Measurements from ENCODE around the gene H2AZ2. TPM values are rescaled to one million over a fixed set of nuclear protein-coding genes. Genes with fewer than 3 reads are reported as not detected.

Gene H2AZ2
- polyA plus RNA-seq, 1 experiment, result 100 TPM

DNA sequence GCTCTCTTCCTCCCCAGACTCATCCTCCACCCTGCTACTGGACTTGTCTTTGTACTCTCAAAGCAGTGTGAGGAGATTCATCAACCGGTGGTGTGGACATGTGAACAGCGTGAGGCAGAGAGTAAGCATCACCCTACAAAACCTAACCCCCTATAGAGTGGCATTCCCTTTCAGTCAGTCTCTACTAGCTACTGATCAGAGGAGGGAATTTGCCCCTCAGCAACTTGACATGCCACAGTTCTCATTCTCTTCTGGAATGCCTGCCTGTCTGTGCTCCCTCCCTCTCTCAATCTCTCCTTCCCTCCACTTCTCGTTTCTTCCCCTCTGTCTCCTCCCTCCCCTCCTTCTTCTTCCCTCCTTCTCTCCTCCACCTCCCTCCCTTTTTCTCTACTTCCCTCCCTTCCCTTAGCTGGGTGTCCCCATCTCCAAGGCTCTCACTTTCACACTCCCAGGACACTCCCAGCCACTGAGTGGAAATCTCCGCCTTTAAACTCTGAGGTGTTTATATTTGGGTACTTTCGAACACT is 24.6 kb downstream of the H2AZ2 start:
- DNase-seq (ENCODE audit: low read depth), result no peak
- Histone ChIP-seq H3K27me3 (ENCODE audit: control insufficient read depth, insufficient read depth, low read length) (no peaks in the 10 kb centered on the region), H3K36me3 (ENCODE audit: control insufficient read depth, insufficient read depth, low read length) (no peaks in the 10 kb centered on the region; the same call in 1 of the 2 replicates), H3K4me3 (ENCODE audit: low read depth, low read length) (no peak overlapping the region)
- ChIA-PET CTCF (interaction anchor here (1.1 to 1.4 kb wide), 2 partner anchors 32 to 235 kb away, joined by 3 to 4 read pairs; no protein-coding TSS in a partner anchor), POLR2A (no interaction called here)
- no peak for TF ChIP-seq CTCF (IDR thresholded peaks at IDR 0.05; ENCODE audit: insufficient read depth, low read depth, low read length)

DNA sequence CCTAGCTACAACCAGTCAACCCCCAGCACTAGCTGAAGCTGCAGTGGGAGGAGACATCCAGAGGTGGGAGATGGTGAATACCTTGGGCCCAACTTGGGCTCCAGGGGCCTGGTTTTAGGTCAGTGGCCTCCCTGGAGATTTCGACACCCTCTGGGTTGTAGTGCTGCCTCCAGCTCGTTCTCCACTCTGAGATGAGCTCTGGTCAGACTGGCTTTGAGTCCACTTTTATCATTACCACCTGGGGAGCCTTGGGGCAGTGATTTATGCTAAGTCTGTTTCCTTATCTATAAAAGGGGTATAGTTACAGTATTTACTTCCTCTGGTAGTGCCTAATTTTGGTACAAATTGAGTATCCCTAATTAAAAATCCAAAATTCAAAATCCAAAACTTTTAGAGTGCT is 28.6 kb downstream of the H2AZ2 start:
- no peaks in the 10 kb centered on the region for H3K27me3 ChIP-seq (ENCODE audit: control insufficient read depth, insufficient read depth, low read length)
- TF ChIP-seq CTCF (IDR thresholded peaks at IDR 0.05; ENCODE audit: insufficient read depth, low read depth, low read length), result no peak
- DNase-seq (ENCODE audit: low read depth), result no peak
- H3K36me3 ChIP-seq (ENCODE audit: control insufficient read depth, insufficient read depth, low read length), result no peaks in the 10 kb centered on the region
- H3K4me3 ChIP-seq (ENCODE audit: low read depth, low read length), result no peak overlapping the region
- CTCF ChIA-PET, result no interaction called here
- POLR2A ChIA-PET, result interaction anchor here (1.0 kb wide), 1 partner anchor 249 kb away, joined by 3 read pairs; no protein-coding TSS in a partner anchor

DNA sequence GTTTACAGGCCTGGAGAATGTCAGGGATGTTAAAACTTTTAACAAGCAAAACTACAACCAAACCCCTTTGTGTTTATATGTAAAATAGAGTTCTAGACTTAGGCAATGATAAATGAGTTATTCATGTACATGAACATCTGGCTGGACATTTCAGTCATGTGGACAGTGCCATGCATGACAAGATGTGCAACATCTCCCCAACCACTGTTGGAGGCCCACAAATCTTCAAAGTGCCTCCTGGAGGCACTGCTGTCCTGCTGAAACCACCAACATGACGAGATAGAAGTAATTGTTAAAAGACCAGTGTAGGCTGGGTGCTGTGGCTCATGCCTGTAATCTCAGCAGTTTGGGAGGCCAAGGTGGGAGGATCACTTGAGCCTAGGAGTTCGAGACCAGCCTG is 33.0 kb downstream of the H2AZ2 start:
- ChIA-PET CTCF (no interaction called here), POLR2A (no interaction called here)
- no peaks in the 10 kb centered on the region for H3K36me3 ChIP-seq (ENCODE audit: control insufficient read depth, insufficient read depth, low read length)
- DNase-seq (ENCODE audit: low read depth), result no peak
- no peak overlapping the region for H3K4me3 ChIP-seq (ENCODE audit: low read depth, low read length)
- no peaks in the 10 kb centered on the region for H3K27me3 ChIP-seq (ENCODE audit: control insufficient read depth, insufficient read depth, low read length)
- no peak for TF ChIP-seq CTCF (IDR thresholded peaks at IDR 0.05; ENCODE audit: insufficient read depth, low read depth, low read length)

DNA sequence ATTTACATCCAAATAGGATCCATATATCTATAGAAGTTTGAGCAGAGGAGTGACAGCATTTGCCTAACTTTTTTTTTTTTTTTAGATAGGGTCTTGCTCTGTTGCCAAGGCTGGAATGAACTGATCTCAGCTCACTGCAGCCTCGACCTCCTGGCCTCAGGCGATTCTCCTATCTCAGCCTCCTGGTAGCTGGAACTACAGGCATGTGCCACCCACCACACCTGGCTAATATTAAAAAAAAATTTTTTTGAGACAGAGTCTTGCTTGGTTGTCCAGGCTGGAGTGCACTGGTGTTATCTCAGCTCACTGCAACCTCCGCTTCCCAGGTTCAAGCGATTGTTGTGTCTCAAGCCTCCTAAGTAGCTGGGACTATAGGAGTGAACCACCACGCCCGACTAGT is 36.3 kb downstream of the H2AZ2 start:
- H3K36me3 ChIP-seq (ENCODE audit: control insufficient read depth, insufficient read depth, low read length), result no peaks in the 10 kb centered on the region
- no peak for DNase-seq (ENCODE audit: low read depth)
- no peak for TF ChIP-seq CTCF (IDR thresholded peaks at IDR 0.05; ENCODE audit: insufficient read depth, low read depth, low read length)
- H3K4me3 ChIP-seq (ENCODE audit: low read depth, low read length), result no peak overlapping the region
- H3K27me3 ChIP-seq (ENCODE audit: control insufficient read depth, insufficient read depth, low read length), result no peaks in the 10 kb centered on the region
- POLR2A ChIA-PET, result no interaction called here
- CTCF ChIA-PET, result interaction anchor here (0.8 kb wide), 1 partner anchor 30 kb away, joined by 3 read pairs; no protein-coding TSS in a partner anchor

- ChIA-PET POLR2A (no interaction called here), CTCF (no interaction called here)
- no peaks in the 10 kb centered on the region for H3K36me3 ChIP-seq (ENCODE audit: control insufficient read depth, insufficient read depth, low read length)
- no peak overlapping the region for H3K4me3 ChIP-seq (ENCODE audit: low read depth, low read length)
- H3K27me3 ChIP-seq (ENCODE audit: control insufficient read depth, insufficient read depth, low read length), result no peaks in the 10 kb centered on the region
- no peak for DNase-seq (ENCODE audit: low read depth)
- TF ChIP-seq CTCF (IDR thresholded peaks at IDR 0.05; ENCODE audit: insufficient read depth, low read depth, low read length), result no peak
Observed at GRCh38 chr7:44811093-44811492, 36.8 kb downstream of the H2AZ2 start.

Measured in BJ (cell line).